Ishikawa (cell line): ENCODE results near the gene TRIM24.

ENCODE experiments used
- EP300 ChIP-seq: IDR thresholded peaks from 2 replicates; pipeline ENCODE4 v1.6.1; 2012; ENCODE audit warnings: borderline replicate concordance
- RAD21 ChIP-seq: IDR thresholded peaks from 2 replicates; pipeline ENCODE4 v1.6.1; 2012; ENCODE audit warnings: low read depth
- REST ChIP-seq: IDR thresholded peaks from 2 replicates; pipeline ENCODE4 v1.6.1; 2012; ENCODE audit warnings: low read depth, mild to moderate bottlenecking
- TAF1 ChIP-seq: IDR thresholded peaks from 2 replicates; pipeline ENCODE4 v1.6.1; 2012; ENCODE audit warnings: low read depth, mild to moderate bottlenecking
- TEAD4 ChIP-seq: IDR thresholded peaks from 2 replicates; pipeline ENCODE4 v1.6.1; 2012
- YY1 ChIP-seq: IDR thresholded peaks from 2 replicates; pipeline ENCODE4 v1.6.1; 2012; ENCODE audit warnings: low read depth

GRCh38 chr7:138595454-138595853 is 135.4 kb downstream of the TRIM24 start:
- TF ChIP-seq YY1 (no peak), RAD21 (no peak), REST (no peak), TAF1 (no peak), TEAD4 (no peak), EP300 (no peak)
